A204.1 (cell line): ENCODE results near the gene SUOX.
"Not testable (repeated sequence)": the region's sequence is repeated elsewhere in the genome, so short reads cannot be mapped to it uniquely, and the experiment has no call there.

ENCODE experiments used
- FAIRE-seq: peaks from 2 replicates; lab custom pipeline; 2012; peaks lifted over from hg19 to GRCh38; lab: Jason Lieb, UNC

Gene SUOX

GRCh38 chr12:56020423-56021184 is 23.5 kb downstream of the SUOX start, which contains the start of gene IKZF4:
Gene IKZF4 (plus strand): TSS chr12:56021043. CDS start chr12:56021494, 451 bp downstream.
- FAIRE-seq, result no peak

- FAIRE-seq, result no peak
Observed at GRCh38 chr12:56021889-56022497, 24.9 kb downstream of the SUOX start.

- no peak for FAIRE-seq
Observed at GRCh38 chr12:56028511-56029165, 31.6 kb downstream of the SUOX start.

- no peak for FAIRE-seq
Observed at GRCh38 chr12:56029166-56029519, 32.1 kb downstream of the SUOX start.

GRCh38 chr12:56029666-56030293 is 32.7 kb downstream of the SUOX start:
- peak; percentile 80 for FAIRE-seq

DNA sequence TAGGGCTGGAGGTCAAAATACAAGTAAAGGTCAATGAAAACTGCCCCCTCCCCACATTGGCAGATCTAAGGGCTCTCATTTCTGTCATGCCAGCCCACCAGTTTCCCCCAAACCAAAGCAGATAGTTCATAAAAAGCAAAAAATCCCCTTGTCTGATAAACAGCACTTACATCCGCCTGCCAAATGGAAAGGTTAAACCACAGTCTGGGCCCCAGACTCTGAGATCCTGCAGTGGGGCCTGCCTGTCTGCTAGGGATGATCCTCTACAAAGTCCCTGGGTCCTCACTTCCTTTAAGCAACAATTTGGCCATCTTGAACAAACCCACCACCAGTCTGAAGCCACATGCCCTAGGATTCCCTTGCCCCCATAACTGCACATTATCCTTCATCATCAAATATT is 34.9 kb downstream of the SUOX start:
- no peak for FAIRE-seq

GRCh38 chr12:56034586-56035332 is 37.7 kb downstream of the SUOX start:
- FAIRE-seq, result no peak

- FAIRE-seq, result no peak
Observed at GRCh38 chr12:56037161-56037560, 40.1 kb downstream of the SUOX start.

- FAIRE-seq, result no peak
Observed at GRCh38 chr12:56038022-56038655, 41.1 kb downstream of the SUOX start.

GRCh38 chr12:56040151-56040550 is 43.1 kb downstream of the SUOX start:
- no peak for FAIRE-seq

DNA sequence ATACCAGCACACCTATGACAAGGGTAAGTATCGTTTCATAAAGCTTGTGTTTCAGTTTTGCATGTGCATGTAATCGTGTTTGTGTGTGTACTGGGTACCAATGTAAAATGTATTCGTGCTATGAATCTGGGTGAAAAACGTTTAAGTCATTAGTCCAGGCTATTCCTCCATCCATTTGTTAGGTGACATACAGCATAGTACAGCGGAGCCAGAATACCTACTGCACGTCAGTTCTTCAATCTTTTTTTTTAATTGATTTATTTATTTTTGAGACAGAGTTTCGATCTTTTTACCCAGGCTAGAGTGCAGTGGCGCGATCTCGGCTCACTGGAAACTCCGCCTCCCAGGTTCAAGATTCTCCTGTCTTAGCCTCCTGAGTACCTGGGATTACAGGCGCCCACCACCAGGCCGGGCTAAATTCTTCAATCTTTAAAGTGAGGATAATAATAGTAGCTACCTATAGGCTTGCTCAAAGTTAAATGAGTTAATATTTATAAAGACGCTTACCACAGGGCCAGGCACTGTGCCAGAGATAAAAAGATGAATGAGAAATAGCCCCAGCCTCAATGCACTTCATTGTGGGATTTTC is 44.0 kb downstream of the SUOX start:
- FAIRE-seq, result no peak

DNA sequence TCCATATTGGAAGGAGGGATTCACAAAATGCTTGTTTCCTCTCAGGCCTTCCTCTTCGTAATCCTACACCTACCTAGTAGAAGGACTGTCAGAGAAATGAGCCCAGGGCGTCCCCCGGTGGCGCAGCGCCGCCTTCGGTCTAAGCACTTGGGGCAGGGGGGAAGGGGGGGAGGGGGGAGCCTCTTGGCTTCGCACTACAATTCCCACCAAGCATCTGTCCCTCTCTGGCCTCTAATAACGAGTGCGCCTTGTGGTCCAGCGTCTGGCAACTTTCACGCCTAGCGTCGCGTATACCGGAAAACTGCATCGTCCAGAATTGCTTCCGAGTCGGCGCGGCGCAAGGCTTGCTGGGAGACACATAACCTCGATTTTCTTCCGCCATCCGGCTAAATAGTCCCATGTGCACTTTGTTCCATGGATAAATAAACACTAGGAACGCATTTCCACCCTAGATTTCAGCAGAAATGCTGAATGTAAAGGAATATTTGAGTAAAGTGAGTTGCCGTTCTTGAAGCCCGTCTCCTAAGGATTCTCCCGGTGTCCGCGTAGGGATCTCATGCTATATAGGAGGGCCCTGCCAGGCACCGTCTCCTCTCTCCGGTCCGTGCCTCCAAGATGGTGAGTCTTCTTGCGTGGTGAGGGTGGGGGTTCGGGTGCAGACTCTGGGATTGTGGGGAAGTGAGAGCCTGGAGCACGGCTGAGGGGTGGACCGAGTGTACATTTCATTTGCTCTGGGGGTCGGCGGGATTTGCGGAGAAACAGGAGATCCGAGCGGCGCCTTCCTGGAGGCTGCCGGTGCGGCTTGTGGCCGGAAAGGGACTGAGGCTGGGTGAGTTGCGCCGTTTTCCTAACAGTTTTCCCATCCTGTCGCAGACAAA is 44.7 kb downstream of the SUOX start, which contains the start of gene RPS26:
Gene RPS26, plus strand, starts transcription at position 367 of the 878 bp plus-strand sequence. Its CDS starts 249 bp downstream, at position 616.
- peak; percentile 78 for FAIRE-seq

- not testable (repeated sequence) for FAIRE-seq
Observed at GRCh38 chr12:56042430-56042813, 45.3 kb downstream of the SUOX start.

DNA sequence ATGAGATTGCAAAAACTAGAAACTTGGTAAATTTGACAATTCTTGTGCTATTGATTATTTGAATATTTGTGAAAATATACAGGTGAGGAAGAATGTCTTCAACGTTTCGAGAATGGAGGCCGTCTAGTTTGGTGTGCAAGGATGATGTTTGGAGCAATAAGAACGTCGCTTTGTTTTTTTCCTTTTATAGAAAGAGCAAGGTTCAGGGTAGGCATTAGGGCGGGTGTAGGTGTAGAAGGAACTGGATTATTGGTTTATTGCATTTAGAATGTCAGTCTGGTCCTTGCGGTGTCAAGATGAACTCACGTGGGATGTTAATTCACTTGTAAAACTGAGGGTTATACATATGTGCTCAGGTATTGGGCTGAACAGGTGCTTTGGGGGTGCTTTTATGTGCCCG is 45.8 kb downstream of the SUOX start:
- no peak for FAIRE-seq

DNA sequence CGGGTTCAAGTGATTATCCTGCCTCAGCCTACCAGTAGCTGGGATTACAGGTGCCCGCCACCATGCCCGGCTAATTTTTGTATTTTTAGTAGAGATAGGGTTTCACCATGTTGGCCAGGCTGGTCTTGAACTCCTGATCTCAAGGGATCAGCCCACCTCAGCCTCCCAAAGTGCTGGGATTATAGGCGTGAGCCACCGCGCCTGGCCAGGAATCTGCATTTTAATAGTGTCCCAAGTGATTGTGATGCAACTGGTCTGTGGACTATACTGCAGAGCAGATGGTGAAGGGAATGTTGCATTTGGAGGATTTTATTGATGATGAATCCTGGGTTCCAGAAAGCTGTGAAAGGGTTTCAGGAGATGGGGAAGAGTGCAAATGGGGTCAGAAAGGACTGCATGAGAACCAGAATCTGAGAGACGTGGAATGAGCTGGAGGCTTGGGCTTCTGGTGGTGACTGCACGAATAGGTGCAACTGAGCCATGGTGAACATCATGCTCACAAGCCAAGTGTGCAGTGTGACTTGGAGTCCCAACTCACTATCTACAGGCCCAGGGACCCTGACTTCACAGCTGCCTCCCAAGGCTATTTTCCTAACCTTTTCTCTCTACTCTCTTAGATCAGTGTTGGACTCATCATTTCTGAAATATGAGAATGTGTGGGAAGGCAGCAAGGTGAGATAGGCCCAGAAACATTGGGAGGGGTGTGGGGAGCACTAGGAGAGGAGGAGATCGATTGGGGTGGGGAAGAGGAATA is 49.1 kb downstream of the SUOX start:
- no peak for FAIRE-seq

- no peak for FAIRE-seq
Observed at GRCh38 chr12:56053407-56053893, 56.4 kb downstream of the SUOX start.
